HepG2 (cell line): ENCODE data around the gene SCUBE1. TPM values are rescaled to one million over a fixed set of nuclear protein-coding genes. Genes with fewer than 3 reads are reported as not detected.

Source experiments
- ATAC-seq: fragments of 200-7000 bp; cut with Tn5 transposase; 3 replicates; pipeline ENCODE4 v1.9.1; 2020; ENCODE audit warnings: mild to moderate bottlenecking, moderate library complexity
- BruUV-seq: library from RNA; stranded (reverse); fragments of 400-500 nt; replicated peaks from 2 replicates; lab custom pipeline; 2021; lab: Mats Ljungman, UMichigan
- CTCF ChIA-PET: fragments of 300-600 bp; formaldehyde crosslinking; extraction: SDS; loops from one replicate; lab custom pipeline; 2021; ENCODE audit warnings: low total read pairs, inconsistent platforms, low intra/inter-chr PET ratio; lab: Yijun Ruan, JAX
- POLR2A ChIA-PET: fragments of 350-600 bp; sonication (Branson Sonifier 250); formaldehyde crosslinking; loops from one replicate; lab custom pipeline; 2020; ENCODE audit warnings: antibody characterized with exemption, inconsistent platforms; lab: Yijun Ruan, JAX
- DNase-seq: peaks from one replicate; pipeline ENCODE4 v3.0.0-alpha.2; 2015; ENCODE audit warnings: low spot score
- FAIRE-seq: peaks from 3 replicates; lab custom pipeline; 2011; peaks lifted over from hg19 to GRCh38; lab: Jason Lieb, UNC
- H2AFZ ChIP-seq: one replicate; pipeline ENCODE4 v1.6.1; 2011; ENCODE audit warnings: low read length, inconsistent platforms
- H3K27ac ChIP-seq: fragments of 300-600 bp; 3 replicates; pipeline ENCODE4 v1.8.0; 2011; ENCODE audit warnings: mixed run types, mild to moderate bottlenecking, mixed read lengths, low read length, inconsistent platforms; ENCODE audit not compliant: insufficient read depth; ENCODE audit errors: extremely low read length
- H3K27me3 ChIP-seq, 2 experiments: fragments of 200-600 bp in 1 of 2; 2 replicates in 1 of 2; 3 replicates in 1 of 2; pipeline versions ENCODE4 v1.6.0 to v1.8.0; 2011; ENCODE audit warnings: low read length in 2 of 2, mild to moderate bottlenecking in 2 of 2, moderate library complexity in 2 of 2, inconsistent platforms in 1 of 2; ENCODE audit not compliant: insufficient read depth in 2 of 2, control insufficient read depth in 1 of 2
- H3K36me3 ChIP-seq, 2 experiments: fragments of 200-600 bp in 1 of 2; replicated peaks in 1 of 2; 2 replicates in 1 of 2; 3 replicates in 1 of 2; pipeline versions ENCODE4 v1.5.1 to v1.8.0; 2011; ENCODE audit warnings: low read length in 2 of 2, inconsistent platforms in 1 of 2; ENCODE audit not compliant: insufficient read depth in 2 of 2, control insufficient read depth in 1 of 2
- H3K4me1 ChIP-seq: 2 replicates; pipeline ENCODE4 v1.5.1; 2012; ENCODE audit warnings: low read length, inconsistent platforms; ENCODE audit not compliant: insufficient read depth
- H3K4me2 ChIP-seq: 2 replicates; pipeline ENCODE4 v1.6.0; 2011; ENCODE audit warnings: low read depth, low read length, inconsistent platforms
- H3K4me3 ChIP-seq, 3 experiments: fragments of 200-600 bp in 1 of 3; sonication (generic), shearing (Covaris generic) in 1 of 3; replicated peaks in 1 of 3; 2 replicates each; pipeline ENCODE4 v1.5.1; 2011 to 2016; ENCODE audit warnings: low read length in 3 of 3, inconsistent platforms in 2 of 3, low read depth in 2 of 3, mild to moderate bottlenecking in 2 of 3, control low read depth in 1 of 3, mixed read lengths in 1 of 3; ENCODE audit not compliant: insufficient read depth in 1 of 3
- H3K79me2 ChIP-seq: one replicate; pipeline ENCODE4 v1.6.1; 2011; ENCODE audit warnings: low read length, inconsistent platforms; ENCODE audit not compliant: insufficient read depth
- H3K9ac ChIP-seq: 2 replicates; pipeline ENCODE4 v1.6.0; 2011; ENCODE audit warnings: mild to moderate bottlenecking, low read depth, low read length, inconsistent platforms; ENCODE audit not compliant: insufficient read depth
- H3K9me3 ChIP-seq: 2 replicates; pipeline ENCODE4 v1.5.1; 2012; ENCODE audit warnings: mild to moderate bottlenecking, low read length
- H4K20me1 ChIP-seq: 2 replicates; pipeline ENCODE4 v1.6.0; 2011; ENCODE audit warnings: inconsistent platforms, mild to moderate bottlenecking, low read length, moderate library complexity; ENCODE audit not compliant: insufficient read depth
- ARHGAP35 ChIP-seq: sonication (generic); formaldehyde crosslinking; IDR thresholded peaks from 2 replicates; pipeline ENCODE4 v1.9.0; 2022; ENCODE audit warnings: mild to moderate bottlenecking, inconsistent platforms, moderate library complexity, missing genetic modification reagents, borderline replicate concordance
- BRD4 ChIP-seq: sonication (generic); formaldehyde crosslinking; IDR thresholded peaks from 2 replicates; pipeline ENCODE4 v1.4.0; 2020; ENCODE audit warnings: missing genetic modification reagents
- IRF2 ChIP-seq: IDR thresholded peaks from 2 replicates; pipeline ENCODE4 v1.6.1; 2018; ENCODE audit warnings: missing genetic modification reagents, missing compliant biosample characterization
- KAT8 ChIP-seq: IDR thresholded peaks from 2 replicates; pipeline ENCODE4 v1.6.1; 2016; ENCODE audit warnings: missing genetic modification reagents, missing compliant biosample characterization
- MBD4 ChIP-seq: IDR thresholded peaks from 2 replicates; pipeline ENCODE4 v1.6.1; 2012; ENCODE audit warnings: low read length, inconsistent platforms, borderline replicate concordance
- PLRG1 ChIP-seq: fragments of 450-650 bp; conservative IDR thresholded peaks from 2 replicates; pipeline ENCODE4 v1.6.1; 2016
- SNAI1 ChIP-seq: sonication (generic); formaldehyde crosslinking; IDR thresholded peaks from 2 replicates; pipeline ENCODE4 v1.5.0; 2020; ENCODE audit warnings: mild to moderate bottlenecking, missing genetic modification reagents, borderline replicate concordance
- ZSCAN9 ChIP-seq: IDR thresholded peaks from 2 replicates; pipeline ENCODE4 v1.6.1; 2016; ENCODE audit warnings: borderline replicate concordance
- WGBS: methylation state at CpG from one replicate; pipeline ENCODE4 v1.1.6; 2017; ENCODE audit warnings: low lambda C conversion rate; 5-methylcytosine and 5-hydroxymethylcytosine counted together
- in situ Hi-C: cut with HindIII; loops from 2 replicates; pipeline ENCODE4 v1.10.0; 2017; ENCODE audit warnings: low pct_unique_long_range_greater_than_20kb; ENCODE audit not compliant: extremely low pct_ligation_motif_present
- intact Hi-C: fragments of 100-400 bp; cut with micrococcal nuclease; formaldehyde crosslinking; loops from one replicate; pipeline ENCODE4 v1.10.0; 2022; ENCODE audit not compliant: unreplicated experiment
- polyA plus RNA-seq, 8 experiments: library from polyadenylated mRNA; depleted of rRNA in 3 of 8; stranded (reverse) in 7 of 8; unstranded in 1 of 8; fragments of >200 nt; fragmentation: Illumina TruSeq in 4 of 8; extraction: Trizol in 4 of 8; gene quantifications; 2 replicates each; pipeline versions ENCODE4 v1.2.1 to v1.2.3, GENCODE V29; 2011 to 2016; ENCODE audit warnings: low read depth in 4 of 8, missing spikeins in 1 of 8, mixed read lengths in 1 of 8; ENCODE audit not compliant: insufficient read depth in 1 of 8
- total RNA-seq, 5 experiments: library from RNA; depleted of rRNA; stranded (reverse); fragments of >200 nt; fragmentation: Illumina TruSeq; extraction: Trizol; gene quantifications; 2 replicates each; pipeline ENCODE4 v1.2.3, GENCODE V29; 2016; ENCODE audit warnings: low read depth in 1 of 5
- TF ChIP-seq, protein P1 (sequence below): sonication (generic); formaldehyde crosslinking; IDR thresholded peaks from 2 replicates; pipeline ENCODE4 v1.4.0; 2020; ENCODE audit warnings: missing genetic modification reagents
- TF ChIP-seq, protein P2 (sequence below): IDR thresholded peaks from 2 replicates; pipeline ENCODE4 v1.6.1; 2018; ENCODE audit warnings: missing genetic modification reagents, mild to moderate bottlenecking, missing compliant biosample characterization
- TF ChIP-seq, protein P3 (sequence below): sonication (generic); formaldehyde crosslinking; conservative IDR thresholded peaks from 2 replicates; pipeline ENCODE4 v1.8.0; 2022; ENCODE audit warnings: low read depth, missing genetic modification reagents
- TF ChIP-seq, protein P4 (sequence below): sonication (generic); formaldehyde crosslinking; IDR thresholded peaks from 2 replicates; pipeline ENCODE4 v1.8.1; 2023; ENCODE audit warnings: mild to moderate bottlenecking, missing genetic modification reagents, borderline replicate concordance

The SCUBE1 gene
- total and polyA plus RNA-seq, 2 of the 13 experiments (the other 11 are each of a cell fraction or from before 2014, with no cell fraction given): under 0.01 to 0.05 TPM

DNA sequence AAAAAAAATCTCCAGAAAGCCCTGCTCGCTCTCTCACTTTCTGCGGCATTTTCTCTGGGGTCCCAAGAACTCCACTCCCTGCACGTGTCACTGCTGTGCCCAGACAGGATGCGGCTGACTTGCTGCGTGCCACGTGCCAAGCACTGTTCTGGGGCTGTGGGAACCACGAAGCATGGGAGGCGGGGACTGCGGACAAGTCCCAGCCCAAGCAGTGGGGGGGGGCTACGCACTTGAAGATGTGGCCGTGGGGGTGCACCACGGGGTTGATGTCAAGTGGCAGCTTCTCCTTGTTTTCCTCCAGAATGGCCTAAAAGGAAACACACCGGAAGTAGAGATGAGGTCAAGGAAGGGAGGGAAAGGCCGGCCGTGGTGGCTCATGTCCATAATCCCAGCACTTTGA, 167.1 kb downstream of the SCUBE1 start:
- Histone ChIP-seq H3K4me1 (no peaks in the 10 kb centered on the region), H3K36me3 (peaks cover 20 to 57% of the 10 kb centered on the region in 2 experiments; a peak in 4 of 5 replicates), H3K79me2 (no peaks in the 10 kb centered on the region), H3K27me3 (no peaks in the 10 kb centered on the region), H3K4me3 (no peak overlapping the region), H4K20me1 (no peaks in the 10 kb centered on the region), H3K27ac (no peak overlapping the region), H3K4me2 (no peak overlapping the region), H2AFZ (no peak overlapping the region), H3K9me3 (no peaks in the 10 kb centered on the region), H3K9ac (no peak overlapping the region)
- intact Hi-C loops (no loop called here), in situ Hi-C loops (no loop called here)
- FAIRE-seq (no peak), DNase-seq (no peak), ATAC-seq (no peak)
- no TSS peak for BruUV-seq
- ChIA-PET POLR2A (no interaction called here), CTCF (no interaction called here)
- WGBS: 99% methylated on average over 15 of the region's 15 CpGs
- no peak for TF ChIP-seq PLRG1
- TF ChIP-seq MBD4: no peak
- TF ChIP-seq, protein P1, sequence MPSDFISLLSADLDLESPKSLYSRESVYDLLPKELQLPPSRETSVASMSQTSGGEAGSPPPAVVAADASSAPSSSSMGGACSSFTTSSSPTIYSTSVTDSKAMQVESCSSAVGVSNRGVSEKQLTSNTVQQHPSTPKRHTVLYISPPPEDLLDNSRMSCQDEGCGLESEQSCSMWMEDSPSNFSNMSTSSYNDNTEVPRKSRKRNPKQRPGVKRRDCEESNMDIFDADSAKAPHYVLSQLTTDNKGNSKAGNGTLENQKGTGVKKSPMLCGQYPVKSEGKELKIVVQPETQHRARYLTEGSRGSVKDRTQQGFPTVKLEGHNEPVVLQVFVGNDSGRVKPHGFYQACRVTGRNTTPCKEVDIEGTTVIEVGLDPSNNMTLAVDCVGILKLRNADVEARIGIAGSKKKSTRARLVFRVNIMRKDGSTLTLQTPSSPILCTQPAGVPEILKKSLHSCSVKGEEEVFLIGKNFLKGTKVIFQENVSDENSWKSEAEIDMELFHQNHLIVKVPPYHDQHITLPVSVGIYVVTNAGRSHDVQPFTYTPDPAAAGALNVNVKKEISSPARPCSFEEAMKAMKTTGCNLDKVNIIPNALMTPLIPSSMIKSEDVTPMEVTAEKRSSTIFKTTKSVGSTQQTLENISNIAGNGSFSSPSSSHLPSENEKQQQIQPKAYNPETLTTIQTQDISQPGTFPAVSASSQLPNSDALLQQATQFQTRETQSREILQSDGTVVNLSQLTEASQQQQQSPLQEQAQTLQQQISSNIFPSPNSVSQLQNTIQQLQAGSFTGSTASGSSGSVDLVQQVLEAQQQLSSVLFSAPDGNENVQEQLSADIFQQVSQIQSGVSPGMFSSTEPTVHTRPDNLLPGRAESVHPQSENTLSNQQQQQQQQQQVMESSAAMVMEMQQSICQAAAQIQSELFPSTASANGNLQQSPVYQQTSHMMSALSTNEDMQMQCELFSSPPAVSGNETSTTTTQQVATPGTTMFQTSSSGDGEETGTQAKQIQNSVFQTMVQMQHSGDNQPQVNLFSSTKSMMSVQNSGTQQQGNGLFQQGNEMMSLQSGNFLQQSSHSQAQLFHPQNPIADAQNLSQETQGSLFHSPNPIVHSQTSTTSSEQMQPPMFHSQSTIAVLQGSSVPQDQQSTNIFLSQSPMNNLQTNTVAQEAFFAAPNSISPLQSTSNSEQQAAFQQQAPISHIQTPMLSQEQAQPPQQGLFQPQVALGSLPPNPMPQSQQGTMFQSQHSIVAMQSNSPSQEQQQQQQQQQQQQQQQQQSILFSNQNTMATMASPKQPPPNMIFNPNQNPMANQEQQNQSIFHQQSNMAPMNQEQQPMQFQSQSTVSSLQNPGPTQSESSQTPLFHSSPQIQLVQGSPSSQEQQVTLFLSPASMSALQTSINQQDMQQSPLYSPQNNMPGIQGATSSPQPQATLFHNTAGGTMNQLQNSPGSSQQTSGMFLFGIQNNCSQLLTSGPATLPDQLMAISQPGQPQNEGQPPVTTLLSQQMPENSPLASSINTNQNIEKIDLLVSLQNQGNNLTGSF: no peak
- no peak for TF ChIP-seq KAT8 (CRISPR knock-in tag)
- no peak for TF ChIP-seq BRD4 (CRISPR knock-in tag)
- no peak for TF ChIP-seq ARHGAP35 (CRISPR knock-in tag)
- TF ChIP-seq, protein P2, sequence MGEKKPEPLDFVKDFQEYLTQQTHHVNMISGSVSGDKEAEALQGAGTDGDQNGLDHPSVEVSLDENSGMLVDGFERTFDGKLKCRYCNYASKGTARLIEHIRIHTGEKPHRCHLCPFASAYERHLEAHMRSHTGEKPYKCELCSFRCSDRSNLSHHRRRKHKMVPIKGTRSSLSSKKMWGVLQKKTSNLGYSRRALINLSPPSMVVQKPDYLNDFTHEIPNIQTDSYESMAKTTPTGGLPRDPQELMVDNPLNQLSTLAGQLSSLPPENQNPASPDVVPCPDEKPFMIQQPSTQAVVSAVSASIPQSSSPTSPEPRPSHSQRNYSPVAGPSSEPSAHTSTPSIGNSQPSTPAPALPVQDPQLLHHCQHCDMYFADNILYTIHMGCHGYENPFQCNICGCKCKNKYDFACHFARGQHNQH (CRISPR knock-in tag): no peak
- TF ChIP-seq IRF2 (CRISPR knock-in tag): no peak
- TF ChIP-seq, protein P3, sequence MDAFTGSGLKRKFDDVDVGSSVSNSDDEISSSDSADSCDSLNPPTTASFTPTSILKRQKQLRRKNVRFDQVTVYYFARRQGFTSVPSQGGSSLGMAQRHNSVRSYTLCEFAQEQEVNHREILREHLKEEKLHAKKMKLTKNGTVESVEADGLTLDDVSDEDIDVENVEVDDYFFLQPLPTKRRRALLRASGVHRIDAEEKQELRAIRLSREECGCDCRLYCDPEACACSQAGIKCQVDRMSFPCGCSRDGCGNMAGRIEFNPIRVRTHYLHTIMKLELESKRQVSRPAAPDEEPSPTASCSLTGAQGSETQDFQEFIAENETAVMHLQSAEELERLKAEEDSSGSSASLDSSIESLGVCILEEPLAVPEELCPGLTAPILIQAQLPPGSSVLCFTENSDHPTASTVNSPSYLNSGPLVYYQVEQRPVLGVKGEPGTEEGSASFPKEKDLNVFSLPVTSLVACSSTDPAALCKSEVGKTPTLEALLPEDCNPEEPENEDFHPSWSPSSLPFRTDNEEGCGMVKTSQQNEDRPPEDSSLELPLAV (CRISPR knock-in tag): no peak
- TF ChIP-seq SNAI1 (CRISPR knock-in tag): no peak
- no peak for TF ChIP-seq ZSCAN9 (CRISPR knock-in tag)
- TF ChIP-seq, protein P4, sequence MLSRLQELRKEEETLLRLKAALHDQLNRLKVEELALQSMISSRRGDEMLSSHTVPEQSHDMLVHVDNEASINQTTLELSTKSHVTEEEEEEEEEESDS (CRISPR knock-in tag): no peak
